NCI-H1092 treated with DMSO at 0.1 percent for 48 hours (cell line): ENCODE data around the gene SYCE3.
"Not testable (repeated sequence)": the region's sequence is repeated elsewhere in the genome, so short reads cannot be mapped to it uniquely, and the experiment has no call there.

Source experiments
- DNase-seq: peaks from one replicate; lab custom pipeline; 2025; lab: John Stamatoyannopoulos, UW

SYCE3 gene

GRCh38 chr22:50520826-50521453 is 41.8 kb downstream of the SYCE3 start:
- DNase-seq, result no peak

- DNase-seq, result not testable (repeated sequence)
Measured at GRCh38 chr22:50520184-50520583, 42.5 kb downstream of the SYCE3 start.

- no peak for DNase-seq
Measured at GRCh38 chr22:50519151-50519550, 43.6 kb downstream of the SYCE3 start.

- DNase-seq, result no peak
Measured at GRCh38 chr22:50518606-50519005, 44.1 kb downstream of the SYCE3 start.

- DNase-seq, result no peak
Measured at GRCh38 chr22:50517495-50518260, 45.0 kb downstream of the SYCE3 start.

GRCh38 chr22:50516891-50517290 is 45.8 kb downstream of the SYCE3 start:
- no peak for DNase-seq

GRCh38 chr22:50516068-50516467 is 46.7 kb downstream of the SYCE3 start:
- no peak for DNase-seq

GRCh38 chr22:50513175-50513574 is 49.5 kb downstream of the SYCE3 start:
- no peak for DNase-seq

- no peak for DNase-seq
Measured at GRCh38 chr22:50508897-50509296, 53.8 kb downstream of the SYCE3 start.

- DNase-seq, result peak; percentile 73
Measured at GRCh38 chr22:50507991-50508884, 54.5 kb downstream of the SYCE3 start, which contains the start of gene NCAPH2. TSS of gene NCAPH2 (plus strand) at chr22:50508224. CDS start at chr22:50508338, 114 bp downstream.

GRCh38 chr22:50507421-50507990 is 55.2 kb downstream of the SYCE3 start, which contains the start of gene LMF2:
TSS of gene LMF2 (minus strand) at chr22:50507702. CDS start at chr22:50507675, 27 bp downstream.
- DNase-seq, result peak; percentile 63

- DNase-seq, result no peak
Measured at GRCh38 chr22:50506611-50507420, 55.9 kb downstream of the SYCE3 start.

- no peak for DNase-seq
Measured at GRCh38 chr22:50505776-50506610, 56.7 kb downstream of the SYCE3 start.

GRCh38 chr22:50505276-50505775 is 57.4 kb downstream of the SYCE3 start:
- no peak for DNase-seq

GRCh38 chr22:50504369-50505211 is 58.1 kb downstream of the SYCE3 start:
- DNase-seq, result no peak

- DNase-seq, result no peak
Measured at GRCh38 chr22:50503475-50504145, 59.1 kb downstream of the SYCE3 start.

GRCh38 chr22:50502628-50503474 is 59.9 kb downstream of the SYCE3 start:
- no peak for DNase-seq

- DNase-seq, result no peak
Measured at GRCh38 chr22:50502096-50502495, 60.6 kb downstream of the SYCE3 start.
